ENCODE data around the gene ROBO1.

DNA sequence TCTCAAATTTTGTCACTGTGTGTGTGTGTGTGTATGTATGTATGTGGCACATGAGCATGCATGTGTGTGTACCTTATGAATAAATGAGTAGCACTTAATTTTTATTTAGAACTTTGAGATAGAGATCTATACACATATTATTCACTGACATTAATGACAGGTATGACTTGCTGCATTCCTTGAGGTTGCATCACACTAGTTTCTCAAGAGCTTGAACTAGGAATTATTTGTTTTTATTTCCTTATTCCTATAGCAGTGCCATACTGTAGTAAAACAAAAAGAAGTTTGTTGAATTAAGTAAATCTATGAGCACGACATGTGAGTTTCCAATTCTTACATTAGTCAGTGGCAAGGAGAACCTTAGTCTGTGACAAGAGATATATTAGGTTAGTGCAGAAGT, 943.9 kb downstream of the ROBO1 start:
- TF ChIP-seq, protein P1, sequence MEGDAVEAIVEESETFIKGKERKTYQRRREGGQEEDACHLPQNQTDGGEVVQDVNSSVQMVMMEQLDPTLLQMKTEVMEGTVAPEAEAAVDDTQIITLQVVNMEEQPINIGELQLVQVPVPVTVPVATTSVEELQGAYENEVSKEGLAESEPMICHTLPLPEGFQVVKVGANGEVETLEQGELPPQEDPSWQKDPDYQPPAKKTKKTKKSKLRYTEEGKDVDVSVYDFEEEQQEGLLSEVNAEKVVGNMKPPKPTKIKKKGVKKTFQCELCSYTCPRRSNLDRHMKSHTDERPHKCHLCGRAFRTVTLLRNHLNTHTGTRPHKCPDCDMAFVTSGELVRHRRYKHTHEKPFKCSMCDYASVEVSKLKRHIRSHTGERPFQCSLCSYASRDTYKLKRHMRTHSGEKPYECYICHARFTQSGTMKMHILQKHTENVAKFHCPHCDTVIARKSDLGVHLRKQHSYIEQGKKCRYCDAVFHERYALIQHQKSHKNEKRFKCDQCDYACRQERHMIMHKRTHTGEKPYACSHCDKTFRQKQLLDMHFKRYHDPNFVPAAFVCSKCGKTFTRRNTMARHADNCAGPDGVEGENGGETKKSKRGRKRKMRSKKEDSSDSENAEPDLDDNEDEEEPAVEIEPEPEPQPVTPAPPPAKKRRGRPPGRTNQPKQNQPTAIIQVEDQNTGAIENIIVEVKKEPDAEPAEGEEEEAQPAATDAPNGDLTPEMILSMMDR (IDR thresholded peaks at IDR 0.05): no peak
- TF ChIP-seq POLR2A (IDR thresholded peaks at IDR 0.05): no peak
